Lung (tissue), 12 donors: ENCODE data around the gene HCRT. TPM values are rescaled to one million over a fixed set of nuclear protein-coding genes. Genes with fewer than 3 reads are reported as not detected.

Experiments used
- ATAC-seq: fragments of 200-7000 bp; cut with Tn5 transposase; one replicate; pipeline ENCODE4 v1.9.1; 2020; ENCODE audit warnings: moderate number of reproducible peaks; ENCODE audit not compliant: insufficient read depth, low FRiP score
- DNase-seq, 3 donors: peaks; one replicate each; pipeline ENCODE4 v3.0.0-alpha.2; 2013 to 2017
- H3K27ac ChIP-seq, 2 donors: one replicate each; pipeline ENCODE4 v1.5.1; 2013; ENCODE audit warnings: mild to moderate bottlenecking in 2 of 2, moderate library complexity in 2 of 2, control low read depth in 1 of 2, inconsistent platforms in 1 of 2, low read depth in 1 of 2, low read length in 1 of 2
- H3K27me3 ChIP-seq, 3 donors: one replicate each; pipeline ENCODE4 v1.5.1; 2013; ENCODE audit warnings: low read length in 2 of 3; ENCODE audit not compliant: control insufficient read depth in 3 of 3, insufficient read depth in 3 of 3
- H3K36me3 ChIP-seq, 4 donors: one replicate each; pipeline ENCODE4 v1.5.1; 2013; ENCODE audit warnings: low read length in 4 of 4, mild to moderate bottlenecking in 1 of 4, moderate library complexity in 1 of 4; ENCODE audit not compliant: control insufficient read depth in 4 of 4, insufficient read depth in 4 of 4
- H3K4me1 ChIP-seq, 5 donors: one replicate each; pipeline ENCODE4 v1.5.1; 2013; ENCODE audit warnings: low read length in 5 of 5, mild to moderate bottlenecking in 2 of 5, moderate library complexity in 1 of 5; ENCODE audit not compliant: control insufficient read depth in 5 of 5, insufficient read depth in 5 of 5
- H3K4me3 ChIP-seq: one replicate; pipeline ENCODE4 v1.5.1; 2013; ENCODE audit warnings: mild to moderate bottlenecking, control low read depth, moderate library complexity
- H3K9ac ChIP-seq, 2 donors: one replicate each; pipeline ENCODE4 v1.5.1; 2013; ENCODE audit warnings: low read length in 2 of 2, control low read depth in 1 of 2; ENCODE audit not compliant: insufficient read depth in 1 of 2
- H3K9me3 ChIP-seq, 4 donors: one replicate each; pipeline ENCODE4 v1.5.1; 2013; ENCODE audit warnings: low read length in 3 of 4, mild to moderate bottlenecking in 1 of 4, moderate library complexity in 1 of 4; ENCODE audit not compliant: control insufficient read depth in 4 of 4, insufficient read depth in 3 of 4
- WGBS, 2 donors: extraction: QIAGEN DNeasy Blood & Tissue Kit; methylation state at CpG; one replicate each; pipeline ENCODE4 v1.1.7; 2013; 5-methylcytosine and 5-hydroxymethylcytosine counted together
- polyA plus RNA-seq, 2 donors: library from polyadenylated mRNA; stranded (reverse); fragments of 200-250 nt; gene quantifications; one replicate each; pipeline ENCODE4 v1.2.1, GENCODE V29; 2013
- total RNA-seq, 2 donors: library from RNA; depleted of rRNA in 1 of 2; stranded (reverse); fragments of >200 nt in 1 of 2; gene quantifications; one replicate each; pipeline ENCODE4 v1.2.1, GENCODE V29; 2014 to 2021
- TF ChIP-seq, protein P1 (sequence below): IDR thresholded peaks from 2 replicates; pipeline ENCODE4 v1.5.1; 2012; ENCODE audit warnings: mild to moderate bottlenecking; ENCODE audit errors: control extremely low read depth, extremely low read depth
- donor health status: control.
- donor health status: control.
- donor health status: Bipolar disorder and iron deficiency.
- donor health status: healthy.
- donor health status: DM: yes; HTN: yes; CAD: no.

The HCRT gene
- total and polyA plus RNA-seq, 4 donors = not detected

DNA sequence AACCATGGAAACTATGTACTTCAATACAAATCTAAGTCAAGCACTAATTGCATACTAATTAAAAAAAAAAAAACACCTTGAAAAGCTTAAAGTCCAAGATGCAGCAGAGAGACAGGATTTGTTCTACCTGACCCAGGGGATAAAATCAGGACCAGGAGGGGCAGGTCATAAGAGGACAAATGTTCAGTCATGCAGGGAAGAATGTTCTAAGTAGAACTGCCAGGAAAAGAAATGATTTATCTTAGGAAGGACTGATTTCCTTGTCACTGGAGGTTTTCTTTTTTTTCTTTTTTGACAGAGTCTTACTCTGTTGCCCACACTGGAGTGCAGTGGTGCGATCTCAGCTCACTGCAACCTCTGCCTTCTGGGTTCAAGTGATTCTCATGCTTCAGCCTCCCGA lies 18.1 kb upstream of the HCRT start:
- ATAC-seq (no peak), DNase-seq (no peak)
- Histone ChIP-seq H3K9ac (no peak overlapping the region), H3K4me1 (peaks cover 0 to 10% (median 0%) of the 10 kb centered on the region in 5 donors), H3K9me3 (no peaks in the 10 kb centered on the region), H3K27ac (no peak overlapping the region), H3K27me3 (no peaks in the 10 kb centered on the region), H3K4me3 (no peak overlapping the region), H3K36me3 (peaks cover 12 to 47% (median 23%) of the 10 kb centered on the region in 4 donors)
- TF ChIP-seq, protein P1, sequence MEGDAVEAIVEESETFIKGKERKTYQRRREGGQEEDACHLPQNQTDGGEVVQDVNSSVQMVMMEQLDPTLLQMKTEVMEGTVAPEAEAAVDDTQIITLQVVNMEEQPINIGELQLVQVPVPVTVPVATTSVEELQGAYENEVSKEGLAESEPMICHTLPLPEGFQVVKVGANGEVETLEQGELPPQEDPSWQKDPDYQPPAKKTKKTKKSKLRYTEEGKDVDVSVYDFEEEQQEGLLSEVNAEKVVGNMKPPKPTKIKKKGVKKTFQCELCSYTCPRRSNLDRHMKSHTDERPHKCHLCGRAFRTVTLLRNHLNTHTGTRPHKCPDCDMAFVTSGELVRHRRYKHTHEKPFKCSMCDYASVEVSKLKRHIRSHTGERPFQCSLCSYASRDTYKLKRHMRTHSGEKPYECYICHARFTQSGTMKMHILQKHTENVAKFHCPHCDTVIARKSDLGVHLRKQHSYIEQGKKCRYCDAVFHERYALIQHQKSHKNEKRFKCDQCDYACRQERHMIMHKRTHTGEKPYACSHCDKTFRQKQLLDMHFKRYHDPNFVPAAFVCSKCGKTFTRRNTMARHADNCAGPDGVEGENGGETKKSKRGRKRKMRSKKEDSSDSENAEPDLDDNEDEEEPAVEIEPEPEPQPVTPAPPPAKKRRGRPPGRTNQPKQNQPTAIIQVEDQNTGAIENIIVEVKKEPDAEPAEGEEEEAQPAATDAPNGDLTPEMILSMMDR = no peak
- WGBS, 2 donors = 96 to 98% methylated on average over 2 of the region's 2 CpGs

DNA sequence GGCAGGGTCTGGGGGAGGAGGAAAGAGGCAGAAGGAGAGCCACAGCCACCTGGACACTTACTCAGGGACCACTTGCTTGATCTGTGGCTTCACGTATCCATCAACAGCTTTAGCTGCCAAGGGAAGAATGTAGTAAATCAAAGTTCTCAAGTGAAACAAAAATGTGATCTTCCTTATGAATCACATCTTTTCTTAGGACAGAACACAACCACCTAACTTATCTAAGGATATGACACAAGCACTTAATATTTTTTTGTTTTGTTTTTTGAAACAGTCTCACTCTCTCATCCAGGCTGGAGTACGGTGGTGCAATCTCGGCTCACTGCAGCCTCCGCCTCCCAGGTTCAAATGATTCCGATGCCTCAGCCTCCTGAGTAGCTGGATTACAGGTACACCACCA lies 17.4 kb upstream of the HCRT start:
- Histone ChIP-seq H3K27ac (no peak overlapping the region), H3K4me3 (no peak overlapping the region)

DNA sequence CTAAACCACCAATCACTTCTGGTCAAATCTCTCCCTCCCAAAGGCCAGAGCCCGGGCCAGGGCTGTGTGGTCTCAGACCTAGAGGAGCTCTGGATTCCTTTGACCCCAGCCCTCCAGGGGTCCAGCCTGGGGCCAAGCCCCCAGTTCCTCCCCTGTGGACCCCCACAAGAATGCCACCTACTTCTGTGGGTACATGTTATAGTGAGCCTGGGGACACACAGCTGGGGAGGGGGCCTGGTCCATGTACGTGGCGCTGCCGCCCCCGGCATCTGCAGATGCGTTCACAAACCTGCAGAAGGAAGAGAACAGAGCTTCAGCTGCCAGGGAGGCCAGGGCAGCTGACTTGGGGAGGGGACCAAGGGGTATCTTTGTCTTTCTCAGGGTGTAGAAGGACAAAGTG lies 16.9 kb upstream of the HCRT start:
- no peak overlapping the region for H3K9ac ChIP-seq
- no peak overlapping the region for H3K27ac ChIP-seq
- ATAC-seq (no peak), DNase-seq (no peak)
- TF ChIP-seq, protein P1 = no peak
- no peaks in the 10 kb centered on the region for H3K27me3 ChIP-seq
- H3K9me3 ChIP-seq = no peaks in the 10 kb centered on the region
- peaks cover 0 to 10% (median 0%) of the 10 kb centered on the region in 5 donors for H3K4me1 ChIP-seq
- H3K4me3 ChIP-seq = no peak overlapping the region
- H3K36me3 ChIP-seq = peaks cover 8 to 45% (median 19%) of the 10 kb centered on the region in 4 donors
- 94 to 98% methylated on average over 6 of the region's 6 CpGs for WGBS, 2 donors

More for the DNA sequence above, 17.4 kb upstream of the HCRT start:
- Histone ChIP-seq H3K4me1 (peaks cover 0 to 10% (median 0%) of the 10 kb centered on the region in 5 donors), H3K9ac (no peak overlapping the region), H3K9me3 (no peaks in the 10 kb centered on the region), H3K36me3 (peaks cover 12 to 47% (median 22%) of the 10 kb centered on the region in 4 donors), H3K27me3 (no peaks in the 10 kb centered on the region)
- 97 to 98% methylated on average over 5 of the region's 5 CpGs for WGBS, 2 donors
- DNase-seq (no peak), ATAC-seq (no peak)
- TF ChIP-seq, protein P1 = no peak

DNA sequence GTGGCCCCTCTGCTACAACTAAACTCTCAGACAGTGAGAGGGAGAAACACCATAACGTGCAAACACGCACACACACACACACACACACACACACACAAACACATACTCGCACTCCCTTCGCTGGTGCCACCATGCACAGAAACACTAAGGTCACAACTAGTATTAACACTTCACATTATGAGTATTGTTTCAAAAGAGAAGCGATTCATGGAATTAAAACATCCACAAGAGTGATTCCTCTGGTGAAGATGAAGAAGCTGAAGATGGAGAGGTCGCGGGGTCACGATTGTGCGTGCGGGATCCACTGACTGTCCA lies 16.2 kb upstream of the HCRT start:
- ATAC-seq = no peak
- Histone ChIP-seq H3K27ac (no peak overlapping the region), H3K4me1 (peaks cover 0 to 10% (median 0%) of the 10 kb centered on the region in 5 donors), H3K9me3 (no peaks in the 10 kb centered on the region), H3K27me3 (no peaks in the 10 kb centered on the region), H3K4me3 (no peak overlapping the region), H3K9ac (no peak overlapping the region), H3K36me3 (peaks cover 7 to 41% (median 18%) of the 10 kb centered on the region in 4 donors)
- TF ChIP-seq, protein P1 = no peak
- DNase-seq = no peak
- 93% methylated on average over 10 of the region's 10 CpGs for WGBS, 2 donors
